NOMO-1 treated with dmso at 0.1 percent for 144 hours (cell line): ENCODE data around the gene CYBC1.
A peak's percentile ranks its signal among the peaks of the same experiment; 100 is the strongest.

Experiments
- DNase-seq: peaks from one replicate; lab custom pipeline; 2025; ENCODE audit not compliant: unreplicated experiment; lab: John Stamatoyannopoulos, UW

Gene CYBC1

GRCh38 chr17:82411396-82412053 lies 39.0 kb downstream of the CYBC1 start:
- no peak for DNase-seq

GRCh38 chr17:82410014-82410716 lies 40.4 kb downstream of the CYBC1 start:
- no peak for DNase-seq

GRCh38 chr17:82408938-82409318 lies 41.6 kb downstream of the CYBC1 start:
- no peak for DNase-seq

- DNase-seq = no peak
These were observed 42.1 kb downstream of the CYBC1 start for GRCh38 chr17:82408288-82408937.

- no peak for DNase-seq
These were observed 43.3 kb downstream of the CYBC1 start for GRCh38 chr17:82407255-82407654.

GRCh38 chr17:82406131-82406671 lies 44.4 kb downstream of the CYBC1 start:
- no peak for DNase-seq

GRCh38 chr17:82405051-82405450 lies 45.5 kb downstream of the CYBC1 start:
- no peak for DNase-seq

- DNase-seq = no peak
These were observed 46.6 kb downstream of the CYBC1 start for GRCh38 chr17:82403662-82404660.

- DNase-seq = no peak
These were observed 47.7 kb downstream of the CYBC1 start for GRCh38 chr17:82402865-82403264.

GRCh38 chr17:82400830-82401229 lies 49.7 kb downstream of the CYBC1 start:
- peak; percentile 82 for DNase-seq

- peak; percentile 26 for DNase-seq
These were observed 50.3 kb downstream of the CYBC1 start for GRCh38 chr17:82400206-82400605.

GRCh38 chr17:82399601-82400101 lies 50.9 kb downstream of the CYBC1 start:
- DNase-seq = no peak

- DNase-seq = no peak
These were observed 51.5 kb downstream of the CYBC1 start for GRCh38 chr17:82399041-82399441.

- DNase-seq = no peak
These were observed 52.9 kb downstream of the CYBC1 start for GRCh38 chr17:82397449-82398335.

- DNase-seq = no peak
These were observed 53.7 kb downstream of the CYBC1 start for GRCh38 chr17:82396601-82397435.

GRCh38 chr17:82394278-82394677 lies 56.3 kb downstream of the CYBC1 start:
- DNase-seq = no peak

GRCh38 chr17:82392941-82393340 lies 57.6 kb downstream of the CYBC1 start:
- no peak for DNase-seq
